Measurements from ENCODE around the gene PSMD1.

GRCh38 chr2:231177156-231178025 is 120.7 kb downstream of the PSMD1 start:
- TF ChIP-seq FOXM1 (IDR thresholded peaks at IDR 0.05; ENCODE audit: borderline replicate concordance) (no peak), SP1 (IDR thresholded peaks at IDR 0.05) (no peak), FOXK2 (IDR thresholded peaks at IDR 0.05) (no peak), LEF1 (IDR thresholded peaks at IDR 0.05; ENCODE audit: borderline replicate concordance) (no peak), TARDBP (IDR thresholded peaks at IDR 0.05) (no peak)

All from HEK293T (cell line).